HUES48 (cell line): ENCODE measurements around the gene C12orf57.

ENCODE experiments used
- H3K27ac ChIP-seq: one replicate; pipeline ENCODE4 v1.7.0; 2013; ENCODE audit warnings: low read depth, low read length, inconsistent platforms
- H3K27me3 ChIP-seq: 2 replicates; pipeline ENCODE4 v1.6.1; 2013; ENCODE audit warnings: mild to moderate bottlenecking, low read length; ENCODE audit not compliant: control insufficient read depth, insufficient read depth
- H3K36me3 ChIP-seq: 2 replicates; pipeline ENCODE4 v1.6.1; 2013; ENCODE audit warnings: low read length; ENCODE audit not compliant: control insufficient read depth, insufficient read depth
- H3K4me1 ChIP-seq: 2 replicates; pipeline ENCODE4 v1.6.1; 2013; ENCODE audit warnings: mild to moderate bottlenecking, low read length; ENCODE audit not compliant: control insufficient read depth, insufficient read depth
- H3K4me3 ChIP-seq: 2 replicates; pipeline ENCODE4 v1.5.1; 2013; ENCODE audit warnings: mild to moderate bottlenecking, low read depth, low read length
- H3K9ac ChIP-seq: 2 replicates; pipeline ENCODE4 v1.6.1; 2013; ENCODE audit warnings: mild to moderate bottlenecking, low read depth, low read length, moderate library complexity
- H3K9me3 ChIP-seq: 2 replicates; pipeline ENCODE4 v1.6.1; 2013; ENCODE audit warnings: low read length; ENCODE audit not compliant: control insufficient read depth, insufficient read depth

The C12orf57 gene

DNA sequence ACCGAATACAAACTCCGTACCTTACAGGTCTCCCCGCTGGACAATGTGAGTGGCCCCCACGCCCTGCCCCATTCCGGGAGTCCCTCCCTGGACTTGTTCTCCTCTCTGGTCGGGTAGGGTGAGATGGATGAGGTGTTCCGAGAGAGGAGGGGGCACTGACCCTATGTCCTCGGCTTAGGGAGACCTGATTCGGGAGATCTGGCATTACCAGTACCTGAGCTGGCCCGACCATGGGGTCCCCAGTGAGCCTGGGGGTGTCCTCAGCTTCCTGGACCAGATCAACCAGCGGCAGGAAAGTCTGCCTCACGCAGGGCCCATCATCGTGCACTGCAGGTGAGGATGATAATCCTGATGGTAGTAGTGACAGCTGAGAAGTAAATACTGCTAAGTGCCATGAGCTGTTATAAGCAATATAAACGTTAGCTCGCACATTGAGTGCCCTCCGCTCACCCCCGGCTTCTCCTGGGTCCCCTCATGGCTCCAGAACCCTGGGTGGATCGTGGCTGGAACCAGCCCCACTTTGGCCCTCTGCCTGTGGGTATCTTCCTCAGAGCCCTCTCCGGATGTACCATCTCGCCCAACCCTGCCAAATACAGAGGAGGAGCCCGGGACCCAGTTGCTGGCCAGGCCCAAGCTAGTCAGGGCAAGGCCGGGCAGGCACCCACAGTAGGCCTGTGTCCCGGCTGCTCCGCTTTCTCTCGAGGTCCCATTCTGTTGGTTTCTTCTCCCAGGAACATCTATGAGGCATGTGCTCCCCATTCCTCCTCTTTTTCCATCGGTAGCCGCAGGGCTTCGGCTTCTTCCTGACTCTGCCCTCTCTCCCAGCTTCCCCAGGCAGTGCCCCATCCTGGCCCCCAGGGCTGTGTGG lies 14.2 kb downstream of the C12orf57 start:
- Histone ChIP-seq H3K9ac (no peak overlapping the region), H3K27me3 (no peaks in the 10 kb centered on the region), H3K4me1 (peaks cover 20% of the 10 kb centered on the region), H3K36me3 (peaks cover 2% of the 10 kb centered on the region), H3K9me3 (no peaks in the 10 kb centered on the region), H3K27ac (no peak overlapping the region), H3K4me3 (no peak overlapping the region)

DNA sequence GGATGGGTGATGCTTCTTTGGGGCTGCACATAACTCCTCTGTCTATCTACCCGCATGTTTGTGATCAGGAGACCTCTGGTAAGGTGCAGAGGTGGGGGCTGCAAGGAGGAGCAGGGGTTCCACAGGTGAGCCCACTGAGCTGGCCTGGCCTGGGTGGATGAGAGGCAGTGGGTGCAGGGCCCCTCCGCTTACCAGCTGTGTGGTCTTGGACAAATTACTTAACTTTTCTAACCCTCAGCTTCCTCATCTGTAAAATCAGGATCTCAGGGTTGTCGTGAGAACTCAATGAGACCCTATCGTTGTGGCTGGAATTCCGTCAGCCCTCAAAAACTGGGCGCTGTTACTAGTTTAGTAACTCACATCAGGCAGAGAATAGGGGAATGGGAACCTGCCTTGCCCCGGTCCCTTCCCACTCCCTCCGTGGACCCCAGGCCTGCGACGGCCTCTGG lies 14.8 kb downstream of the C12orf57 start:
- no peak overlapping the region for H3K4me3 ChIP-seq
- H3K9ac ChIP-seq, result no peak overlapping the region
- no peaks in the 10 kb centered on the region for H3K9me3 ChIP-seq
- H3K27ac ChIP-seq, result no peak overlapping the region
- no peaks in the 10 kb centered on the region for H3K27me3 ChIP-seq
- peaks cover 20% of the 10 kb centered on the region for H3K4me1 ChIP-seq
- peaks cover 2% of the 10 kb centered on the region for H3K36me3 ChIP-seq

DNA sequence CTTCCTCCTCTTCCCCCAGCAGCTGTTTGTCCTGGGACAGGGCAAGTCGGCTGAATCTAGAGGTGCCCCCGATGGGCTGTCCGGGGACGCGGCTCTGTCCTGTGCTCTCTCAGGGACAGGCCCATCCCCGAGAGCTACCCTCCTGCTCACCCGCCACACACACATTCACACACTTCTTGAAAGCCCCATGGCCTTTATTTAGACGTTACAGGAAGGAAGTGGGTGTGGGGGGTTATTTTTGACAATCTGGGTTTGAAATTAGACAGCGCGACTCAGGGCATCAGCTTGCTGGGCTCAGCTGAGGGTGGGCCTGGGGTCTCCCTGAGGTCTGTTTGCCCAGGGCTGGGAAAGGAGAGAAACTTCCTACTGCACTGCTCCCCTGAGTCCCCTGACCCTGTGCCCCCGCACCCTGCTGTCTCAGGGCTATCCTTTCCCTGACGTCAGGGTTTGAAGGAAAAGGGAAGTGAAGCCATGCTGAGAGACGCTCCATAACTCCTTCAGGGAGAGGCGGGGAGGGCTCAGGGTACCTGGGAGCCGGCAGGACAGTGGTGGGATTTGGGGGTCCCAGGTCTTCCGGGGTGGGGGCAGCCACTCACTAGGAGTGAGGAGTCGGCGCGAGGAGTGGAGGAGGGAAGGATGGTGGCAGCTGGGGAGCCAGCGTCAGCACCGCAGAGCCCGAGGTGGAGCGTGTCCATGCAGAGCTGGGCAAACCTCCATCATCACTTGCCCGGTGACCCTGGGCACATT lies 15.4 kb downstream of the C12orf57 start:
- Histone ChIP-seq H3K9me3 (no peaks in the 10 kb centered on the region), H3K36me3 (peaks cover 4% of the 10 kb centered on the region), H3K9ac (no peak overlapping the region), H3K27me3 (no peaks in the 10 kb centered on the region), H3K4me1 (peaks cover 26% of the 10 kb centered on the region), H3K4me3 (no peak overlapping the region), H3K27ac (no peak overlapping the region)

DNA sequence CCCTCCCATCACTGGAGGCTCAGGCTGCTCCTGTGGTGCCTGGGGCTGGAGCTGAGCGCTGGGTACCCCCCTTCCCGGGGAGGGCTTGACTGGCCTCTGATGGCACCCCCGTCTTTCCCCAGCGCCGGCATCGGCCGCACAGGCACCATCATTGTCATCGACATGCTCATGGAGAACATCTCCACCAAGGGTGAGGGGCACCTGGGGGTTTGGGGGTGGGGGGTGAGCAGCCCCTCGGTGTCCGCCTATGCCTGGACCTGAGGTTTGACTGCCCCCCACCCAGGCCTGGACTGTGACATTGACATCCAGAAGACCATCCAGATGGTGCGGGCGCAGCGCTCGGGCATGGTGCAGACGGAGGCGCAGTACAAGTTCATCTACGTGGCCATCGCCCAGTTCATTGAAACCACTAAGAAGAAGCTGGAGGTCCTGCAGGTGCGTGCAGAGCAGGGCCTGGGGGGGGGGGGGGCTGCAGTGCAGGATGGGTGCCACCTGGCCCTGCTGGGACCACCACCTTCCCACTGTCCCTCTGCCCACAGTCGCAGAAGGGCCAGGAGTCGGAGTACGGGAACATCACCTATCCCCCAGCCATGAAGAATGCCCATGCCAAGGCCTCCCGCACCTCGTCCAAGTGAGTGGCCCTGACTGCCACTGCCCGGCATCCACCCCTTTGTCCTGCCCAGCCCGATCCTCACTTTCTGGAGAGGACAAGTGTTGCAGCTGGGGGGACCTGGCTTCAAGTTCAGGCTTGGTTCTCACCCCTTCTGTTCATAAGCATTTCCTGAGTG lies 16.2 kb downstream of the C12orf57 start:
- peaks cover 34% of the 10 kb centered on the region for H3K4me1 ChIP-seq
- no peaks in the 10 kb centered on the region for H3K9me3 ChIP-seq
- H3K27me3 ChIP-seq, result no peaks in the 10 kb centered on the region
- no peak overlapping the region for H3K4me3 ChIP-seq
- H3K36me3 ChIP-seq, result peaks cover 12% of the 10 kb centered on the region
- H3K9ac ChIP-seq, result no peak overlapping the region
- H3K27ac ChIP-seq, result no peak overlapping the region

DNA sequence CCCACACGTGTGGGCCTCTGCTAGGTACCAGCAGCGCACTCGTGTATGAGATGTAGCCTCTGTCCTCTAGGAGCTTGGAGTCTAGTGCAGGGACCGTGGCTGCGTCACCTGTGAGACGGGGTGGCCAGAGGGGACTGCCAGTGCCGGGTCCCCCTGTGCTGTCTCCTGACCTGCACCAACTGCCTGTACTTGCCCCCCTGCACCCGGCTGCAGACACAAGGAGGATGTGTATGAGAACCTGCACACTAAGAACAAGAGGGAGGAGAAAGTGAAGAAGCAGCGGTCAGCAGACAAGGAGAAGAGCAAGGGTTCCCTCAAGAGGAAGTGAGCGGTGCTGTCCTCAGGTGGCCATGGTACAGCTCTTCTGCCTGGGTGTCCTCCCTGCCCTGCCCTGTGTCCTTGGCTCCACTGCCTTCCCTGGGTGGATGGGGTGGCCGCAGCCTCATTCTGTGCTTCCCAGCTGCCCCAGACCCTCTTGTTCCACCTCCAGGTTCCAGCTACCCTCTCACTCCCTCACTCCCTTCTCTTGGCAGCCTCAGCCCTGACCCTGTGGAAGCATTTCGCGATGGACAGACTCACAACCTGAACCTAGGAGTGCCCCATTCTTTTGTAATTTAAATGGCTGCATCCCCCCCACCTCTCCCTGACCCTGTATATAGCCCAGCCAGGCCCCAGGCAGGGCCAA lies 16.9 kb downstream of the C12orf57 start:
- Histone ChIP-seq H3K9ac (no peak overlapping the region), H3K27ac (peak overlapping the region; percentile 87), H3K9me3 (no peaks in the 10 kb centered on the region), H3K4me1 (peaks cover 38% of the 10 kb centered on the region), H3K36me3 (peaks cover 19% of the 10 kb centered on the region), H3K27me3 (no peaks in the 10 kb centered on the region), H3K4me3 (no peak overlapping the region; the same call in 1 of the 2 replicates)

DNA sequence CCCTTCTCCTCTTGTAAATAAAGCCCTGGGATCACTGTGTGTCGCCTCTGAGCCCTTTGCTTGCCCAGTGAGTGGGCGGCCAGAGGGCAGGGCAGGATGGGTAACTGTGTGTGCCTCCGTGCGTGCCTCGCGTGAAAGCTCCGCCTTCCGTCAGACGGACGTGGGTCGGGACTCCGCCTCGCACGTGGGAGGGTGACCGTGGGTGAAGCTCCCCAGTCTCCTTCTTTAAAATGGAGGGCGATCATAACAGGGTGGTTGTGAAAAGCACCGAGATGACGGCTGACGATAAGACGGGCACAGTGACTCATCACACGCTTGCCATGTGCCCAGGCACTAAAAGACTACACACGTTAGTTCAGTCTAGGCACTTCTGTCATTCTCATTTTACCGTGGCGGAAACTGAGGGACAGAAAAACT lies 17.5 kb downstream of the C12orf57 start:
- H3K27ac ChIP-seq, result peak overlapping the region; percentile 87
- H3K9ac ChIP-seq, result peak overlapping the region; percentile 73; the same call in 1 of the 2 replicates
- no peaks in the 10 kb centered on the region for H3K9me3 ChIP-seq
- peaks cover 23% of the 10 kb centered on the region for H3K36me3 ChIP-seq
- H3K4me1 ChIP-seq, result peaks cover 38% of the 10 kb centered on the region
- H3K27me3 ChIP-seq, result no peaks in the 10 kb centered on the region
- peak overlapping the region; percentile 78 for H3K4me3 ChIP-seq

DNA sequence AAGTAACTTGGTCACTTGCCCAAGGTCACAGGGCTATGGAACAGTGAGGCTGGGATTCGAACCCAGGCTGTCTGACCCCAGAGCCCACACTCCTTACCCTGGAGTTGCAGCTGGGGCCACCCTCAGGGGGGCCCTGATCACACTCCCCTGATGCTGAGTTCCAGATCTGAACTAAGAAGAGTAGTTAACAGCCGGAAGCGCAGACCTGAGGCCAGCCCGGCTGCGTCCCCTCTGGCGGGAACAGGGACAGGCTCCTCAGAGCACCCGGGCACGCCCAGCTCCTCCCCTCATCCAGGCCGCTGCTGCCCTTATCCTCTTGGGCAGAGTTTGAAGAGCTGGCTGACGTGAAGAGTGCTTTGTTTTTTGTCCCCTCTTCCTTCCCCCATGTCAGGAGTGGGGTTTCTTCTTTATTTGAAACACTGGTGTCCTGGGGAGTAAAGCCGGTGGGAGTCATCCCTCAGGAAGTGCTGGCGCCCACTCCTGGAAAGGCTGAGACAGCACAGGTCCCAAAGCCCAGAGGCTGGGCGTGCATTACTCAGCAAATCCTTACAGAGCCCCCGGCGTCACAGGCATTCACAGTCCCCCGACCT lies 18.0 kb downstream of the C12orf57 start:
- Histone ChIP-seq H3K9me3 (no peaks in the 10 kb centered on the region), H3K27me3 (no peaks in the 10 kb centered on the region), H3K4me1 (peaks cover 38% of the 10 kb centered on the region), H3K9ac (peak overlapping the region; percentile 73), H3K27ac (peak overlapping the region; percentile 87), H3K4me3 (peak overlapping the region; percentile 78), H3K36me3 (peaks cover 27% of the 10 kb centered on the region)

DNA sequence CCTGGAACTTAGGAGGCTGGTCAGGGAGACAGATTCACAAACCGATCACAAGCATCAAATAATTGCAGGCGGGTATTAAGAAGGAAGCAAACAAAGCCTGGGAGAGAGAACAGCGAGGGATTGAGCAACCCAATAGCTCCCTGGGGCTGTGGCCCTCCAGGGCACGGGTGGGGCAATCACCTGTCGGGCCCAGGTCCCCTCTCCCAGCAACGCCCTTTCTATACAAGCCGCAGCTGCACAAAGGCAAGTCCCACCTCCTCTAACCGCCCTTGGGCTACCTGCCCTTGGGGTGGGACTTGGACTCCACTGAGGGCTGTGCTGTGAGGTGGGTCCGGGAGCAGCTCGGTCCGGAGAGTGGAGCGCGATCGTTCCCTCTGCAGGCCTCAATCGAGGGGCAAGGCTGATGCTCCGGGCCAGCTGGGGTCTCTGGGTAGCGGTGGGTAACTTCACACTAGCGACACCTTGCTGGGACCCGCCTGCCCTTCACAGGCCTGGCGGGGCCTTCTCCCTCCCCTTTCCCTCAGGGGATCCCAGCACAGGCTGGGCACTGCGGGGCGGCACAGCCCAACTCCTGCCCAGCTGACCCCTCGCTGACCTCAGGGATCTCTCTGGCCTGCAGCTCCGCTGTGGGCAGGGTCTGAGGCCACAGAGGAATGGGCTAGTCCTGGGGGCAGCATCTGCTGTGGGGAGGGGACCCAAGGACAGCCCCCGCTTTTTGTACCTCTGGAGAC lies 18.6 kb downstream of the C12orf57 start:
- Histone ChIP-seq H3K4me3 (peak overlapping the region; percentile 78), H3K27ac (peak overlapping the region; percentile 87), H3K36me3 (peaks cover 34% of the 10 kb centered on the region), H3K9me3 (no peaks in the 10 kb centered on the region), H3K4me1 (peaks cover 38% of the 10 kb centered on the region), H3K27me3 (no peaks in the 10 kb centered on the region), H3K9ac (peak overlapping the region; percentile 73)

DNA sequence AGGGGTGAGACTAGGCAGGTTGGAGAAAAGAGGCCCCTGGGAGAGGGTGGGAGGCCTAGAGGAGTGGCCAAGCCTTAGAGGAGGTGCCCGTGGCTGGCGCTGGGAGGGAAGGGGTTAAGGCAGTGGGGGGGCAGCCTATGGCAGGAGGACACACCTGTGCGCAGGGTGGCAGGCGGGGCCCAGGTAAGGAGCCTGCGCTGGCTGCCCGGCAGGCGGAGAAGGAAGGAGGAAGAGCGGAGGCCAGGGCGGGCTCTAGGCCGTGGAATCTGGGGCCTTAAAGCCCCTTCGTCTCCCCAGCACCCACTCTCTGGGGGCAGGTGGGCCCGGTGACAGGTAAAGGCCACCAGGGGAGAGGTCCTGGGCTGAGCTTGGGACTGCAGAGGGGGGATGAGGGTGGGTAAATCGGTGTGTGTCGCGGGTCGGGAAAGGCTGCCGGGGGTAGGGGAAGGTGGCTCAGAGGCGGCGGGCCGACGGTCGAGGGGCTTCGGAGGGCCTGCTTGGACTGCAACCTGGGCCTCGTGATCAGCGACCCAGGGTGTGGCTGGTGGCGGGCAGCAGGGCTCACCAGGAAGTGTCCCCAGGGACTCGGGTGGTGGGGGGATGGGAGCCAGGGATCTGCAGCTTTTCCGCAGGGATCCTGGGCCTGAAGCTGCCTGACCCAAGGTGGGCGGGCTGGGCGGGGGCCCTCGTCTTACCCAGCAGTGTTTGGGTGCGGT lies 19.4 kb downstream of the C12orf57 start:
- Histone ChIP-seq H3K9ac (peak overlapping the region; percentile 78), H3K27me3 (no peaks in the 10 kb centered on the region), H3K9me3 (no peaks in the 10 kb centered on the region), H3K4me3 (peak overlapping the region; percentile 78), H3K27ac (peak overlapping the region; percentile 11), H3K4me1 (peaks cover 38% of the 10 kb centered on the region), H3K36me3 (peaks cover 41% of the 10 kb centered on the region)
